Fibroblast of skin of abdomen (primary cell): ENCODE data around the gene MED1. TPM values are rescaled to one million over a fixed set of nuclear protein-coding genes. Genes with fewer than 3 reads are reported as not detected.
"Not testable (repeated sequence)": the region's sequence is repeated elsewhere in the genome, so short reads cannot be mapped to it uniquely, and the experiment has no call there.

Source experiments
- DNase-seq: peaks from one replicate; pipeline ENCODE4 v3.0.0-alpha.2; 2013
- polyA plus RNA-seq, 2 experiments: library from polyadenylated mRNA; unstranded; fragments of 120-200 nt; gene quantifications; one replicate each; pipeline ENCODE4 v1.2.1, GENCODE V29; 2013; ENCODE audit not compliant: insufficient read length in 2 of 2

The MED1 gene
- 35.3 TPM for polyA plus RNA-seq (2013, experiment 1 of 2; ENCODE audit: insufficient read length)
- 31.4 TPM for polyA plus RNA-seq (2013, experiment 2 of 2; ENCODE audit: insufficient read length)

- peak; percentile 99 for DNase-seq
These were observed at the start of gene MED1 for GRCh38 chr17:39450847-39451581. TSS of gene MED1 (minus strand) at chr17:39451263. CDS start at chr17:39451062, 201 bp downstream.

GRCh38 chr17:39496921-39497320 is 45.9 kb upstream of the MED1 start:
- DNase-seq: not testable (repeated sequence)

- DNase-seq: peak; percentile 2
These were observed 36.9 kb upstream of the MED1 start for GRCh38 chr17:39487946-39488345.

GRCh38 chr17:39487490-39487889 is 36.4 kb upstream of the MED1 start:
- not testable (repeated sequence) for DNase-seq

GRCh38 chr17:39486242-39486641 is 35.2 kb upstream of the MED1 start:
- DNase-seq: peak; percentile 60

GRCh38 chr17:39485555-39485954 is 34.5 kb upstream of the MED1 start:
- DNase-seq: peak; percentile 90

- no peak for DNase-seq
These were observed 33.1 kb upstream of the MED1 start for GRCh38 chr17:39484178-39484577.

- no peak for DNase-seq
These were observed 32.4 kb upstream of the MED1 start for GRCh38 chr17:39483506-39483905.

- DNase-seq: not testable (repeated sequence)
These were observed 28.6 kb upstream of the MED1 start for GRCh38 chr17:39479631-39480030.

GRCh38 chr17:39473310-39473709 is 22.2 kb upstream of the MED1 start:
- no peak for DNase-seq

- not testable (repeated sequence) for DNase-seq
These were observed 17.5 kb upstream of the MED1 start for GRCh38 chr17:39468610-39469009.

GRCh38 chr17:39464639-39465181 is 13.6 kb upstream of the MED1 start:
- not testable (repeated sequence) for DNase-seq

- no peak for DNase-seq
These were observed 11.7 kb upstream of the MED1 start for GRCh38 chr17:39462631-39463375.

- DNase-seq: no peak
These were observed 11.0 kb upstream of the MED1 start for GRCh38 chr17:39461926-39462569.

- peak; percentile 100 for DNase-seq
These were observed 10.3 kb upstream of the MED1 start, which contains the start of gene CDK12 for GRCh38 chr17:39461113-39461925. TSS of gene CDK12 (plus strand) at chr17:39461486. CDS start at chr17:39462072, 586 bp downstream.

GRCh38 chr17:39455919-39456318 is 4.9 kb upstream of the MED1 start:
- no peak for DNase-seq

GRCh38 chr17:39450051-39450450 is 1.0 kb downstream of the MED1 start:
- no peak for DNase-seq

GRCh38 chr17:39447561-39447960 is 3.5 kb downstream of the MED1 start:
- DNase-seq: no peak

- DNase-seq: no peak
These were observed 7.7 kb downstream of the MED1 start for GRCh38 chr17:39443326-39443725.

- not testable (repeated sequence) for DNase-seq
These were observed 11.2 kb downstream of the MED1 start for GRCh38 chr17:39439868-39440267.

GRCh38 chr17:39429600-39429999 is 21.5 kb downstream of the MED1 start:
- no peak for DNase-seq

GRCh38 chr17:39416141-39416540 is 34.9 kb downstream of the MED1 start:
- no peak for DNase-seq
